Uterus (tissue), 2 donors: ENCODE results near the gene DNM3.

Source experiments
- CTCF ChIP-seq, 4 experiments: fragments of 200-600 bp in 2 of 4; fragments of 450-650 bp in 2 of 4; sonication (generic) in 2 of 4; IDR thresholded peaks; one replicate each; pipeline ENCODE4 v1.5.1; 2016 to 2019; ENCODE audit warnings: antibody characterized with exemption in 4 of 4, mild to moderate bottlenecking in 2 of 4, moderate library complexity in 1 of 4
- POLR2A ChIP-seq, 2 donors: fragments of 450-650 bp; IDR thresholded peaks; one replicate each; pipeline ENCODE4 v1.6.1; 2016; ENCODE audit warnings: antibody characterized with exemption in 2 of 2, mild to moderate bottlenecking in 1 of 2, moderate library complexity in 1 of 2

- TF ChIP-seq CTCF (IDR thresholded peaks at IDR 0.05) (no peak), POLR2A (IDR thresholded peaks at IDR 0.05) (no peak)
These were observed 435.0 kb downstream of the DNM3 start for GRCh38 chr1:172276120-172276818.
